Measurements from ENCODE around the gene SCAP.

- TF ChIP-seq, protein P1, sequence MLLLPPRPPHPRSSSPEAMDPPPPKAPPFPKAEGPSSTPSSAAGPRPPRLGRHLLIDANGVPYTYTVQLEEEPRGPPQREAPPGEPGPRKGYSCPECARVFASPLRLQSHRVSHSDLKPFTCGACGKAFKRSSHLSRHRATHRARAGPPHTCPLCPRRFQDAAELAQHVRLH (tag by site-specific recombination; IDR thresholded peaks at IDR 0.05): no peak
- no peak for TF ChIP-seq YY1 (tag by site-specific recombination; IDR thresholded peaks at IDR 0.05)
- no peak for TF ChIP-seq SCRT2 (tag by site-specific recombination; IDR thresholded peaks at IDR 0.05)
- no peak for TF ChIP-seq CTCF (tag by site-specific recombination; IDR thresholded peaks at IDR 0.05)
- no peak for TF ChIP-seq ZNF354C (tag by site-specific recombination; IDR thresholded peaks at IDR 0.05; ENCODE audit: borderline replicate concordance, low read depth)
- no peak for TF ChIP-seq ZNF776 (tag by site-specific recombination; IDR thresholded peaks at IDR 0.05; ENCODE audit: borderline replicate concordance)
- TF ChIP-seq KLF9 (tag by site-specific recombination; IDR thresholded peaks at IDR 0.05; ENCODE audit: low read depth): no peak
- TF ChIP-seq ZNF426 (tag by site-specific recombination; IDR thresholded peaks at IDR 0.05): no peak
These were observed 10.1 kb upstream of the SCAP start for GRCh38 chr3:47485812-47486211.

Data from HEK293 (cell line).